ENCODE results near the gene MRTFB. TPM values are rescaled to one million over a fixed set of nuclear protein-coding genes. Genes with fewer than 3 reads are reported as not detected.

MRTFB gene
- total RNA-seq, 1 donor from 2014 or later = 12.9 TPM

DNA sequence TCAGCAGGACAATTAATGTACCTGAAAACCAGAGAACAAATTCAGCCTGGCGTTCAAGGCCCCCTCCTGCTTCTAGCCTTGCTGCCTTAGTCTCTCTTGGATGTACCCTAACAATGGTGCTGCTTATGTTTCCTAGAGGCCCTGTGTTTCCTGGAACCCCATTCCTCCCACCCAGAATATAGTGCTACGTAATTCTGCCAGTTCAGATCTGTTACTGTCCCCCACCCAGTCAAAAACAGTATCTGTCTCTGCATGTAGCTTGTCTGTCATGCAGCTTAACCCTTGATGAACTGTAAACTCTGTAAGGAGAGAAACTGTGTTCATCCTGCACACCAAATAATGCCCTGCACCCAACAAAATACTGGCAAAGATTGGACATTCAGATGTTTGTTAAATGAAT, 6.8 kb downstream of the MRTFB start:
- DNase-seq (ENCODE audit: low read depth) = no peak
- TF ChIP-seq, protein P1, sequence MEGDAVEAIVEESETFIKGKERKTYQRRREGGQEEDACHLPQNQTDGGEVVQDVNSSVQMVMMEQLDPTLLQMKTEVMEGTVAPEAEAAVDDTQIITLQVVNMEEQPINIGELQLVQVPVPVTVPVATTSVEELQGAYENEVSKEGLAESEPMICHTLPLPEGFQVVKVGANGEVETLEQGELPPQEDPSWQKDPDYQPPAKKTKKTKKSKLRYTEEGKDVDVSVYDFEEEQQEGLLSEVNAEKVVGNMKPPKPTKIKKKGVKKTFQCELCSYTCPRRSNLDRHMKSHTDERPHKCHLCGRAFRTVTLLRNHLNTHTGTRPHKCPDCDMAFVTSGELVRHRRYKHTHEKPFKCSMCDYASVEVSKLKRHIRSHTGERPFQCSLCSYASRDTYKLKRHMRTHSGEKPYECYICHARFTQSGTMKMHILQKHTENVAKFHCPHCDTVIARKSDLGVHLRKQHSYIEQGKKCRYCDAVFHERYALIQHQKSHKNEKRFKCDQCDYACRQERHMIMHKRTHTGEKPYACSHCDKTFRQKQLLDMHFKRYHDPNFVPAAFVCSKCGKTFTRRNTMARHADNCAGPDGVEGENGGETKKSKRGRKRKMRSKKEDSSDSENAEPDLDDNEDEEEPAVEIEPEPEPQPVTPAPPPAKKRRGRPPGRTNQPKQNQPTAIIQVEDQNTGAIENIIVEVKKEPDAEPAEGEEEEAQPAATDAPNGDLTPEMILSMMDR (conservative IDR thresholded peaks at IDR 0.05; ENCODE audit: low read depth, low read length) = no peak
- no peak overlapping the region for H3K4me3 ChIP-seq (ENCODE audit: low read depth, low read length)

DNA sequence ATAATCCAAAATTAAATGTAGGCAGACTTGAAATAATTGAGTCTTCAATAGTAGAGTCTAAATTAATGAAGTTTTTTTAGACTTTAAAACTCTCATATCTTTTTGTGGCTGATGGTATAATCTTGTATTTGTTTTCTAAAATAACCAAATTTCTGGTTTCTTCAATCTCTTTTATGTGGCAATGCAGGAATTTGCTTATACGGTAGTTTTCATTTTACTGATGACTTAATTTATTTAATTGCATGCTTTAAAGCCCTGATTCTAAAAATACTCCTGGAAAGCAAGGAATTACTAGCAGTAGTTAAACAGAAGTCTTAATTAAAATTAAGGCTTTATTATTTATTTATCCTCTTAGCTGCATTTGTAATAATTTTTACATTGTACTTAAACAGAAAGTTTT, 15.4 kb downstream of the MRTFB start:
- no peak for DNase-seq (ENCODE audit: low read depth)
- H3K4me3 ChIP-seq (ENCODE audit: low read depth, low read length) = no peak overlapping the region
- TF ChIP-seq, protein P1 (conservative IDR thresholded peaks at IDR 0.05; ENCODE audit: low read depth, low read length) = no peak

GRCh38 chr16:14087181-14087580, 16.1 kb downstream of the MRTFB start:
- TF ChIP-seq, protein P1 (conservative IDR thresholded peaks at IDR 0.05; ENCODE audit: low read depth, low read length) = no peak
- no peak for DNase-seq (ENCODE audit: low read depth)
- H3K4me3 ChIP-seq (ENCODE audit: low read depth, low read length) = no peak overlapping the region

- no peak for DNase-seq (ENCODE audit: low read depth)
- TF ChIP-seq, protein P1 (conservative IDR thresholded peaks at IDR 0.05; ENCODE audit: low read depth, low read length) = no peak
- no peak overlapping the region for H3K4me3 ChIP-seq (ENCODE audit: low read depth, low read length)
These were observed 16.6 kb downstream of the MRTFB start for GRCh38 chr16:14087590-14088154.

DNA sequence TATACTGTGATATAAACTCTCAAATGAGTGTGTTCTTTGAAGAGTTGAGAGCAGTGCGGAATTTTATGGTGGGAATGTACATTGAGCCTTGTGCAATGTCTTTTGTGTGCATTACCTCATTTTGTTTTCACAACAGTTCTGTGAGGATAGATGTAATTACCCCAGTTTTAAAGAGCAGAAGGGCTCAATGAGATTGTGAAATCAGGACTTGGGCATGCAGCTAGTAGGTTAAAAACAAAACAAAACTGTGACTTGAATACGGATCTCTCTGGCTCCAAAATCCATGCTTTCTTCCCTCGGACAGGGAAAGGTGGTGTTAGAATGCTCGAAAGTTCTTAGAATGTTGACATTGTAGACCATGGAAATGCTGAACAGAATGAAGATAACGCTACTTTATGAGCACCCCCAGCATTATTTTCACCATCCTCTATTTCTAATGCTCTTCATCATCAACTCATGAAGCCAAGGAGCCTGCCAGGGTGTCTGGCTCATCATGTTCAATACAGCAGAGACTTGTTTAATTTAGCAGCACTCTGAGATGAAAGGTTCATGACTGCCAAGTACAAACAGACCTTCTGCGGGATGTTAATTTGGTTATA, 17.1 kb downstream of the MRTFB start:
- TF ChIP-seq, protein P1 (conservative IDR thresholded peaks at IDR 0.05; ENCODE audit: low read depth, low read length) = no peak
- no peak overlapping the region for H3K4me3 ChIP-seq (ENCODE audit: low read depth, low read length)
- DNase-seq (ENCODE audit: low read depth) = no peak

- no peak overlapping the region for H3K4me3 ChIP-seq (ENCODE audit: low read depth, low read length)
- TF ChIP-seq, protein P1 (conservative IDR thresholded peaks at IDR 0.05; ENCODE audit: low read depth, low read length) = no peak
- DNase-seq (ENCODE audit: low read depth) = no peak
These were observed 18.2 kb downstream of the MRTFB start for GRCh38 chr16:14089283-14089823.

DNA sequence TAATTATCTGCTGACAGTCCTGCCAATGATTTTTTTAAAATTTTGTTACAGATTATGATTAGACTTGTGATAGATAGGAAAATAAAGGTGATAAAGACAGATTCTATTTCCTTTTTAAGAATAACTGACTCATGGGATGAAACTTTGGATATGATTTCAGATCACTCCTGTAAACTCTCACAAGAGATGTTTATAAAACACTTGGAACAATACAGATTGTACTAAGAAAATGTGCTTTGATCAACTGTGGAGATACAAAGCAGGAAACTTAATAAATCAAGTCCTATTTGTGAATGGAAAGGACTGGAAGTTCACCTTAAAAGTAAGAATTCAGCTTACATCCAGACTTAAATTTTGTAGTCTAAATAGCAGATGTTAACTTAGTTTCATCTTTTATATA, 21.4 kb downstream of the MRTFB start:
- H3K4me3 ChIP-seq (ENCODE audit: low read depth, low read length) = no peak overlapping the region
- DNase-seq (ENCODE audit: low read depth) = no peak
- TF ChIP-seq, protein P1 (conservative IDR thresholded peaks at IDR 0.05; ENCODE audit: low read depth, low read length) = no peak

Measured in epithelial cell of proximal tubule (primary cell).